Measurements from ENCODE around the gene WIPF1.

Gene WIPF1

GRCh38 chr2:174597345-174598047 lies at the start of gene WIPF1:
Gene WIPF1, minus strand, starts transcription at chr2:174597804. Its CDS starts 12,231 bp downstream, at chr2:174585573.
- TF ChIP-seq CTCF (IDR thresholded peaks at IDR 0.05; ENCODE audit: borderline replicate concordance, control extremely low read depth, extremely low read depth, insufficient read depth, missing control alignments) = no peak
- in situ Hi-C loops (cut with MboI; ENCODE audit: low sequenced_read_pairs, unreplicated experiment) = no loop called here
- DNase-seq (ENCODE audit: low spot score) = peak; percentile 46

- no peak for DNase-seq (ENCODE audit: low spot score)
- in situ Hi-C loops (cut with MboI; ENCODE audit: low sequenced_read_pairs, unreplicated experiment) = no loop called here
- no peak for TF ChIP-seq CTCF (IDR thresholded peaks at IDR 0.05; ENCODE audit: borderline replicate concordance, control extremely low read depth, extremely low read depth, insufficient read depth, missing control alignments)
Measured at GRCh38 chr2:174645296-174645695, 47.7 kb upstream of the WIPF1 start.

GRCh38 chr2:174644406-174644805 lies 46.8 kb upstream of the WIPF1 start:
- no peak for TF ChIP-seq CTCF (IDR thresholded peaks at IDR 0.05; ENCODE audit: borderline replicate concordance, control extremely low read depth, extremely low read depth, insufficient read depth, missing control alignments)
- in situ Hi-C loops (cut with MboI; ENCODE audit: low sequenced_read_pairs, unreplicated experiment) = no loop called here
- no peak for DNase-seq (ENCODE audit: low spot score)

- in situ Hi-C loops (cut with MboI; ENCODE audit: low sequenced_read_pairs, unreplicated experiment) = no loop called here
- TF ChIP-seq CTCF (IDR thresholded peaks at IDR 0.05; ENCODE audit: borderline replicate concordance, control extremely low read depth, extremely low read depth, insufficient read depth, missing control alignments) = no peak
- no peak for DNase-seq (ENCODE audit: low spot score)
Measured at GRCh38 chr2:174643356-174643755, 45.8 kb upstream of the WIPF1 start.

- no peak for TF ChIP-seq CTCF (IDR thresholded peaks at IDR 0.05; ENCODE audit: borderline replicate concordance, control extremely low read depth, extremely low read depth, insufficient read depth, missing control alignments)
- no peak for DNase-seq (ENCODE audit: low spot score)
- in situ Hi-C loops (cut with MboI; ENCODE audit: low sequenced_read_pairs, unreplicated experiment) = no loop called here
Measured at GRCh38 chr2:174641168-174641567, 43.6 kb upstream of the WIPF1 start.

- no peak for DNase-seq (ENCODE audit: low spot score)
- in situ Hi-C loops (cut with MboI; ENCODE audit: low sequenced_read_pairs, unreplicated experiment) = no loop called here
- TF ChIP-seq CTCF (IDR thresholded peaks at IDR 0.05; ENCODE audit: borderline replicate concordance, control extremely low read depth, extremely low read depth, insufficient read depth, missing control alignments) = no peak
Measured at GRCh38 chr2:174636987-174637386, 39.4 kb upstream of the WIPF1 start.
